Left ventricle myocardium inferior (tissue), 1 donor: ENCODE data around the gene FOXA2. TPM values are rescaled to one million over a fixed set of nuclear protein-coding genes. Genes with fewer than 3 reads are reported as not detected.

Source experiments
- DNase-seq: peaks from one replicate; pipeline ENCODE4 v3.0.0-alpha.2; 2020
- H3K27ac ChIP-seq: fragments of 200-600 bp; replicated peaks from 2 replicates; pipeline ENCODE4 v1.8.0; 2021
- H3K27me3 ChIP-seq: fragments of 200-600 bp; 2 replicates; pipeline ENCODE4 v1.8.0; 2021; ENCODE audit warnings: low read depth
- H3K36me3 ChIP-seq: fragments of 200-600 bp; 2 replicates; pipeline ENCODE4 v1.8.0; 2021
- H3K4me1 ChIP-seq: fragments of 200-600 bp; 2 replicates; pipeline ENCODE4 v1.8.0; 2021
- H3K4me3 ChIP-seq: fragments of 200-600 bp; 2 replicates; pipeline ENCODE4 v1.8.0; 2021; ENCODE audit warnings: mild to moderate bottlenecking, moderate library complexity
- H3K9me3 ChIP-seq: fragments of 200-600 bp; replicated peaks from 2 replicates; pipeline ENCODE4 v1.8.0; 2021
- CTCF ChIP-seq: fragments of 200-600 bp; IDR thresholded peaks from 2 replicates; pipeline ENCODE4 v1.8.0; 2021; ENCODE audit warnings: antibody characterized with exemption, mild to moderate bottlenecking, borderline replicate concordance
- intact Hi-C: fragments of 100-400 bp; cut with micrococcal nuclease; formaldehyde crosslinking; loops from one replicate; pipeline ENCODE4 v1.11.0; 2022
- total RNA-seq: library from RNA; stranded (reverse); fragmentation: NEBNext Ultra II Directional; extraction: Animal tissue kit (Norgen Biotek cat#: 25700); gene quantifications from one replicate; pipeline ENCODE4 v1.2.1, GENCODE V29; 2021
- donor health status: DM: no; HTN: yes; CAD: no; lungs with severe emphysema.

FOXA2 gene
- total RNA-seq, 1 donor from 2014 or later = not detected

GRCh38 chr20:22531056-22531615, 53.2 kb downstream of the FOXA2 start:
- no peak overlapping the region for H3K4me3 ChIP-seq
- intact Hi-C loops = no loop called here
- no peak for TF ChIP-seq CTCF
- no peak for DNase-seq
- H3K27ac ChIP-seq = no peak overlapping the region
- no peaks in the 10 kb centered on the region for H3K9me3 ChIP-seq
- no peaks in the 10 kb centered on the region for H3K4me1 ChIP-seq
- H3K36me3 ChIP-seq = no peaks in the 10 kb centered on the region
- peaks cover 49% of the 10 kb centered on the region for H3K27me3 ChIP-seq
